HepG2 (cell line): ENCODE results near the gene CSKMT. TPM values are rescaled to one million over a fixed set of nuclear protein-coding genes. Genes with fewer than 3 reads are reported as not detected.

Experiments
- MTERF4 ChIP-seq: sonication (generic); formaldehyde crosslinking; IDR thresholded peaks from 2 replicates; pipeline ENCODE4 v1.8.0; 2023; ENCODE audit warnings: mild to moderate bottlenecking, missing genetic modification reagents
- NFKBIZ ChIP-seq: IDR thresholded peaks from 2 replicates; pipeline ENCODE4 v1.6.1; 2018; ENCODE audit warnings: missing genetic modification reagents, missing compliant biosample characterization
- NFYB ChIP-seq: sonication (generic); formaldehyde crosslinking; IDR thresholded peaks from 2 replicates; pipeline ENCODE4 v1.4.0; 2020; ENCODE audit warnings: missing genetic modification reagents
- SAP130 ChIP-seq: IDR thresholded peaks from 2 replicates; pipeline ENCODE4 v1.6.1; 2016; ENCODE audit warnings: low read depth
- ZFP37 ChIP-seq: sonication (generic); formaldehyde crosslinking; IDR thresholded peaks from 2 replicates; pipeline ENCODE4 v1.4.0; 2020; ENCODE audit warnings: missing genetic modification reagents, borderline replicate concordance
- ZFX ChIP-seq: sonication (generic); formaldehyde crosslinking; IDR thresholded peaks from 2 replicates; pipeline ENCODE4 v1.4.0; 2020; ENCODE audit warnings: mild to moderate bottlenecking, low read depth, missing genetic modification reagents, moderate library complexity
- ZNF138 ChIP-seq: sonication (generic); formaldehyde crosslinking; IDR thresholded peaks from 2 replicates; pipeline ENCODE4 v1.5.0; 2020; ENCODE audit warnings: mild to moderate bottlenecking, low read depth, missing genetic modification reagents
- ZNF224 ChIP-seq: sonication (generic); formaldehyde crosslinking; IDR thresholded peaks from 2 replicates; pipeline ENCODE4 v1.5.0; 2020; ENCODE audit warnings: mild to moderate bottlenecking, missing genetic modification reagents
- ZNF407 ChIP-seq: sonication (generic); formaldehyde crosslinking; IDR thresholded peaks from one replicate; pipeline ENCODE4 v1.5.1; 2020; ENCODE audit warnings: mild to moderate bottlenecking, missing genetic modification reagents; ENCODE audit errors: not compliant biosample characterization
- ZNF83 ChIP-seq: sonication (generic); formaldehyde crosslinking; IDR thresholded peaks from 2 replicates; pipeline ENCODE4 v1.4.0; 2020; ENCODE audit warnings: missing genetic modification reagents, mild to moderate bottlenecking, borderline replicate concordance
- polyA plus RNA-seq, 8 experiments: library from polyadenylated mRNA; depleted of rRNA in 3 of 8; stranded (reverse) in 7 of 8; unstranded in 1 of 8; fragments of >200 nt; fragmentation: Illumina TruSeq in 4 of 8; extraction: Trizol in 4 of 8; gene quantifications; 2 replicates each; pipeline versions ENCODE4 v1.2.1 to v1.2.3, GENCODE V29; 2011 to 2016; ENCODE audit warnings: low read depth in 4 of 8, missing spikeins in 1 of 8, mixed read lengths in 1 of 8; ENCODE audit not compliant: insufficient read depth in 1 of 8
- total RNA-seq, 5 experiments: library from RNA; depleted of rRNA; stranded (reverse); fragments of >200 nt; fragmentation: Illumina TruSeq; extraction: Trizol; gene quantifications; 2 replicates each; pipeline ENCODE4 v1.2.3, GENCODE V29; 2016; ENCODE audit warnings: low read depth in 1 of 5
- TF ChIP-seq, protein P1 (sequence below): sonication (generic); formaldehyde crosslinking; IDR thresholded peaks from 2 replicates; pipeline ENCODE4 v1.8.1; 2022; ENCODE audit warnings: mild to moderate bottlenecking, missing genetic modification reagents
- TF ChIP-seq, protein P2 (sequence below): sonication (generic); formaldehyde crosslinking; IDR thresholded peaks from 2 replicates; pipeline ENCODE4 v1.4.0; 2020; ENCODE audit warnings: missing genetic modification reagents, borderline replicate concordance
- TF ChIP-seq, protein P3 (sequence below): sonication (generic); formaldehyde crosslinking; IDR thresholded peaks from 2 replicates; pipeline ENCODE4 v1.4.0; 2020; ENCODE audit warnings: mild to moderate bottlenecking, missing genetic modification reagents

CSKMT gene
- total and polyA plus RNA-seq, 2 of the 13 experiments (the other 11 are each of a cell fraction or from before 2014, with no cell fraction given): 7.6 to 31.8 TPM

GRCh38 chr11:62671608-62672389, 6.7 kb downstream of the CSKMT start, which contains the start of the genes LBHD1 and UQCC3 (continued):
- peak; percentile 30 for TF ChIP-seq ZNF407 (CRISPR knock-in tag)
- TF ChIP-seq ZNF138 (CRISPR knock-in tag): peak; percentile 42; the same call in 1 of the 2 replicates
- TF ChIP-seq NFYB (CRISPR knock-in tag): peak; percentile 35; the same call in 1 of the 2 replicates
- TF ChIP-seq NFKBIZ (CRISPR knock-in tag): peak; percentile 52; the same call in 1 of the 2 replicates
- TF ChIP-seq, protein P1, sequence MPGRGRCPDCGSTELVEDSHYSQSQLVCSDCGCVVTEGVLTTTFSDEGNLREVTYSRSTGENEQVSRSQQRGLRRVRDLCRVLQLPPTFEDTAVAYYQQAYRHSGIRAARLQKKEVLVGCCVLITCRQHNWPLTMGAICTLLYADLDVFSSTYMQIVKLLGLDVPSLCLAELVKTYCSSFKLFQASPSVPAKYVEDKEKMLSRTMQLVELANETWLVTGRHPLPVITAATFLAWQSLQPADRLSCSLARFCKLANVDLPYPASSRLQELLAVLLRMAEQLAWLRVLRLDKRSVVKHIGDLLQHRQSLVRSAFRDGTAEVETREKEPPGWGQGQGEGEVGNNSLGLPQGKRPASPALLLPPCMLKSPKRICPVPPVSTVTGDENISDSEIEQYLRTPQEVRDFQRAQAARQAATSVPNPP (CRISPR knock-in tag): 0 out of 2 replicates have a peak, but pooled peaks have one; percentile 52
- 0 out of 2 replicates have a peak, but pooled peaks have one; percentile 51 for TF ChIP-seq ZNF224 (CRISPR knock-in tag)
- TF ChIP-seq, protein P2, sequence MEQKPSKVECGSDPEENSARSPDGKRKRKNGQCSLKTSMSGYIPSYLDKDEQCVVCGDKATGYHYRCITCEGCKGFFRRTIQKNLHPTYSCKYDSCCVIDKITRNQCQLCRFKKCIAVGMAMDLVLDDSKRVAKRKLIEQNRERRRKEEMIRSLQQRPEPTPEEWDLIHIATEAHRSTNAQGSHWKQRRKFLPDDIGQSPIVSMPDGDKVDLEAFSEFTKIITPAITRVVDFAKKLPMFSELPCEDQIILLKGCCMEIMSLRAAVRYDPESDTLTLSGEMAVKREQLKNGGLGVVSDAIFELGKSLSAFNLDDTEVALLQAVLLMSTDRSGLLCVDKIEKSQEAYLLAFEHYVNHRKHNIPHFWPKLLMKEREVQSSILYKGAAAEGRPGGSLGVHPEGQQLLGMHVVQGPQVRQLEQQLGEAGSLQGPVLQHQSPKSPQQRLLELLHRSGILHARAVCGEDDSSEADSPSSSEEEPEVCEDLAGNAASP (CRISPR knock-in tag): 0 out of 2 replicates have a peak, but pooled peaks have one; percentile 12
- TF ChIP-seq ZNF83 (CRISPR knock-in tag): peak; percentile 72; the same call in 1 of the 2 replicates
- peak; percentile 68; the same call in 1 of the 2 replicates for TF ChIP-seq ZFX
- TF ChIP-seq, protein P3, sequence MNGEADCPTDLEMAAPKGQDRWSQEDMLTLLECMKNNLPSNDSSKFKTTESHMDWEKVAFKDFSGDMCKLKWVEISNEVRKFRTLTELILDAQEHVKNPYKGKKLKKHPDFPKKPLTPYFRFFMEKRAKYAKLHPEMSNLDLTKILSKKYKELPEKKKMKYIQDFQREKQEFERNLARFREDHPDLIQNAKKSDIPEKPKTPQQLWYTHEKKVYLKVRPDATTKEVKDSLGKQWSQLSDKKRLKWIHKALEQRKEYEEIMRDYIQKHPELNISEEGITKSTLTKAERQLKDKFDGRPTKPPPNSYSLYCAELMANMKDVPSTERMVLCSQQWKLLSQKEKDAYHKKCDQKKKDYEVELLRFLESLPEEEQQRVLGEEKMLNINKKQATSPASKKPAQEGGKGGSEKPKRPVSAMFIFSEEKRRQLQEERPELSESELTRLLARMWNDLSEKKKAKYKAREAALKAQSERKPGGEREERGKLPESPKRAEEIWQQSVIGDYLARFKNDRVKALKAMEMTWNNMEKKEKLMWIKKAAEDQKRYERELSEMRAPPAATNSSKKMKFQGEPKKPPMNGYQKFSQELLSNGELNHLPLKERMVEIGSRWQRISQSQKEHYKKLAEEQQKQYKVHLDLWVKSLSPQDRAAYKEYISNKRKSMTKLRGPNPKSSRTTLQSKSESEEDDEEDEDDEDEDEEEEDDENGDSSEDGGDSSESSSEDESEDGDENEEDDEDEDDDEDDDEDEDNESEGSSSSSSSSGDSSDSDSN: peak; percentile 94
- 0 out of 2 replicates have a peak, but pooled peaks have one; percentile 46 for TF ChIP-seq MTERF4 (CRISPR knock-in tag)
- TF ChIP-seq ZFP37 (CRISPR knock-in tag): no peak
- peak; percentile 89 for TF ChIP-seq SAP130
